NOMO-1 treated with dmso at 0.1 percent for 144 hours (cell line): ENCODE measurements around the gene NLN.
"Not testable (repeated sequence)": the region's sequence is repeated elsewhere in the genome, so short reads cannot be mapped to it uniquely, and the experiment has no call there.

Source experiments
- DNase-seq: peaks from one replicate; lab custom pipeline; 2025; ENCODE audit not compliant: unreplicated experiment; lab: John Stamatoyannopoulos, UW

Gene NLN

DNA sequence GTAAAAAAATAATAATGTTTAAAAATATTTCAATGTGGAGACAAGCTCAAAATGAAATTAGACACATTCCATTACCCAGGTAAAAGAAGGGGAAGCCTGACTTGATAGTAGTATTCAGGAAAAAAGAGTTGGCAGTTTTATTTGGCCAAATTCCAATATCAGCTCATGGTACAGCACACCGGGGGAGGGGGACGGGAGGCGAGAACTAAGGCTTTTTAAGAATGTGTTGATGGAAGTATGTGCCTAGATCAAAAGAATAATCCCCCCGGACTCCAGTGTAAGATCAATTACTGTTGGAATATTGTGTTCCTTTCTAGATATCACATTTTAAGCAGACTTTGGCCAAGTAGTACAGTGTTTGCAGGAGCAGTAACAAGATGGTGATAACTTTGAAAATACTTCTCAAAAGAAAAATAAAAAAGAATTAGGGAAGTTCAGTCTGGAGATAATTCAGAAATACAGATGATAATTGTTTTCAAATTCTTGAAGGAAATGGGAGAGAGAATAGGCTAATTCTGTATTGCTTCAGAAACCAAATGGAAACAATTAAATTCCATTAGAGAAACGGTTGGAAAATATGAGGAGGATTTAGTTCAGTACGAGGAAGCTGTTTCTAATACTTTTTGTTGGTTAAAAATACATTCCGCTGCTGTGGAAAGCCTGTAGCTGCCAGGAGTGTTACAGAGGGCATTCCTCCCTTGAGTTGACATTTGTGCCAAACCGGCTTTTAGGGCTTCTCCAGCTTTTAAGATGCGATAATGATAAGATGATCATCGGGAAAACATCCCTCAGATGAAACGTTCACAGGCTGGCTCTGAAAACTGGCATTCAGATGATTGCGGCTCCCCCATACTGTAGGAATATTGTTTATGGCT is 106.3 kb downstream of the NLN start:
- no peak for DNase-seq

DNA sequence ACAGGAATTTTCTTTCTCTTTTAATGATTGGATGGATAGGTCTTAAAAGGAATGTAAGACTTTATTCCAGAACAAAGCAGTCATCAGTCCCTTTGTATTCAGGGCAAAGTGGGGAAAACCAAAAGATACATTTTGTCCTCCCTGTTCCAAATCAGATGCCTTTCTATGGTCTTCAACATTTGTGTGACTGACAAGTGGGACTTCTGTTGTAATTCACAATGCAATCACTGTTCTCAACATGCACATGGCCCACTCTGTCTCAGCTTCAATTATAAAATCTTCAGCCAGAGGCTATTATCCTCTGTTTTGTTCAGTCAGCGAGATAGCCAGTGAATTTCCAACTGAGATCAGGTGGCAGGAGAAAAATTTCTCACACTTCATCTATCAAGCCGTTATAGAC is 108.9 kb downstream of the NLN start:
- DNase-seq = no peak

DNA sequence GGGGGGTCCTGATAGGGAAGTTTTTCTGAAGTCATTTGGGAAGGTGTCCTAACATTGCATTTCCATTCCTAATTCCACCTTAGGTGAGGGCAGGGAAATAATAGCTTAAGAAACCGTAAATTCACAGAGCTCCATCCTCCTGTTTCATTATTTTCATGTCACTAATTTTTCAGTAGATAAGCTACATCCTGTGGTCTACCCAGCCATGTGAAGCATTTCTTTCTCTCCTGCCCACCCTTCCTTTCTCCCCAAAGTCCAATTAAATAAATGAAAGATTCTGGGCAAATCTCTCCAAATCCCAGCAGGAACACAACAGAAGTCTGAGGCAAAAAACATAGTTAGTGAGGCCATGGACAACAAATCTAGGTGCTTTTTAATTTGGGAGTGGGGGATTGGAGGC is 109.3 kb downstream of the NLN start:
- no peak for DNase-seq

DNA sequence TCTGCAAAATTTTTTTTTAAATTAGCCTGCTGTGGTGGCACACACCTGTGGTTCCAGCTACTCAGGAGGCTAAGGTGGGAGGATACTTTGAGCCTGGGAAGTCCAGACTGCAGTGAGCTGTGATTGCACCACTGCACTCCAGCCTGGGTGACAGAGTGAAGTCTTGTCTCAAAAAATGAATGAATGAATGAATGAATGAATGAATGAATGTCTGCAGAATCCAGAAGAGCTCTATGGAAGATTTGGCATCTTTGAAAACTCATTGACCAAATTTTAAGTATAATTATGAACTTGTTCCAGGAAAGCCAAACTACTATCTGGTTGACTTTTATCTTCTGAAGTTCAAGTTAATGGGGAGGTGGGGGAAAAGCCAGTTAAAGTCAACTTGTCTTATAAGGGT is 110.1 kb downstream of the NLN start:
- DNase-seq = no peak

DNA sequence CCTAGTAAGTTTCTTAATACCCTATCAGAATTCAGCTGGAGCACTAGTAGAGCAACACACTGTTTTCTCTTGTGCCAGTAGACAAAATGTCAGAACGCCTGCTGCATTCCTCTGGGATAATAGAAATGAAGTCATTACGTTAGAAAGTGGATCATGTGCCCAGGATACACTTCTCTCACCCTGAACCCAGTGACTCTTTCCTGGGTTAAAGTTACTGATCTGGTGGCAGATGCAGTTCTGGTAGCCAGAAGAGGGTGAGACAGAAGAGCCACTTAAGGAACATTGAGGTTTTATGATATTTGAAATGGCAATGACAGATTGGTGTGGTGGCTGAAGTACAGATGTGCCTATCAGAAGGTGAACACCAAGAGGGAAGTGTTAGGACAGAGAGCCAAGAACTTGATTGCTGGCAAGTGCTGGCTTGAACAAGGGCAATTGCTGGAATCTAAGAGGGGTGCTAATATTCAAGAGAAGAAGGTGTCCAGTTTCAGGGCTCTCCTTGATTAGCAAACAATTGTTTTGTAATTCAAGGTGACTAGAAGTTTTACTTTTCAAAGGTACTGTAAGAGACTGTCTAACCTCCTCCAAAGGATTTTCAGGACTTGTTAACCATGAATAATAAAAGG is 110.7 kb downstream of the NLN start:
- no peak for DNase-seq

DNA sequence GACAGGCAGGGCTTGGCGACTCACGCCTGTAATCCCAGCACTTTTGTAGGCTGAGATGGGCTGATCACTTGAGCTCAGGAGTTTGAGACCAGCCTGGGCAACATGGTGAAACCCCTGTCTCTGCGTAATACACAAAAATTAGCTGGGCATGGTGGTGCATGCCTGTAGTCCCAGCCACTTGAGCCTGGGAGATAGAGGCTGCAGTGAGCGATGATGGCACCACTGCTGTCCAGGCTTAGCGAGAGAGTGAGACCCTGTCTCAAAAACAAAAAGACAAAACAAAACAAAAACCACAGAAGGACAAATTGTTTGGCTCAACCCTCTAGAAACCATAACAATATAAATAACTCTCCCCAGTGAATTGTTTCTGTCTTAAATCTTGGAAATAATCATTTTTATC is 111.8 kb downstream of the NLN start:
- DNase-seq = no peak

DNA sequence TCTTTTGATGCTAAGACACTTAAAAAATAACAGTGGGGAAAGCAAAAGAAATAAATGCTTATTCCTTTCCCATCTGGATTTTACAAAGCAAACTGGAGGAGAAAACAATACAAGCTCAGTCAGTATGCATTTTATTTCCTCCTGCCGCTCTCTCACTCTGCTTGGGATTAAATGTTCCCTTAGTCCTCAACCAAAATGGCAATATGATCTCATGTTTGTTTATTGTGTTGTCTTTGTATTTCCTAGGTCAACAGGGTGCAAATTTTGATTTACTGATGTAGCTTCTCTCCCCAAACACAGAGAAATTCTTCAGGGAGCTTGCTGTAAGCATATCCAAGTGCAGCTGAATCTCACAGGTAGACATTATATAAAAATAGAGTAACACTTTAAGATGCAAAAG is 112.3 kb downstream of the NLN start:
- DNase-seq = no peak

DNA sequence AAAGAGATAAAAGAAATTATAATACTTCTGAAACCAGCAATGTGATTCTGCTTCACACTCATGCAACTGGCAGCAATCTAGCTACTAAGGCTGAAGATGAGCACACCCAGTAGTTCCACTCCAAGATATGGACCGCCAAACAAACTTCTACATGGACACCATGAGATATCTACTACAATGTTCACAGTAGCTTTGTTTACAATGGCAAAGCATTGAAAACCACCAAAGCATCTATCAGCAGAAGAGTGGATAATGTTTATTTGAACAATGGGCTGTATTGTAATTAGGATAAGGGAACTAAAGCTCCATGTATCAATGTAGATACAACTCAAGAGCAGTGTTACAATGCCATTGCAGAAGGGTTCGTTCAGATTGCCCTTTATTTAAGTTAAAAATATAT is 113.2 kb downstream of the NLN start:
- no peak for DNase-seq

DNA sequence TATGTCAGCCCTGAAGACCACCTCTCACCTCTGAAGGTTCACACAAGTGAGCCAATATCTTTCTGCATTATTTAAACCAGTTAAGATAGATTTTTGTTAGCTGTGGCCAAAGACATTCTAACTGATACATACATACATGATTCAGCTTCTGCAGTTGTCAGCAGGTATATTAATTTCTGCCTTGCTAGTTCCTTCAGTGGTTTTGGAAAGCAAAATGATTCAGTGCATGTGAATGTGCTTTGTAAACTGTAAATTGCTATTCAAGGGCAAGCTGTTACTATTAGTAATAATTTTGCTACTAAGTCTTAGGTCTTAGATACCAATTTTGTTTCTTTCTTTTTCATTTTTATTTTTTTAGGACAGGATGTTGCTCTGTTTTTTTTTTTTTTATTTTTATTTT is 115.1 kb downstream of the NLN start:
- DNase-seq = no peak

DNA sequence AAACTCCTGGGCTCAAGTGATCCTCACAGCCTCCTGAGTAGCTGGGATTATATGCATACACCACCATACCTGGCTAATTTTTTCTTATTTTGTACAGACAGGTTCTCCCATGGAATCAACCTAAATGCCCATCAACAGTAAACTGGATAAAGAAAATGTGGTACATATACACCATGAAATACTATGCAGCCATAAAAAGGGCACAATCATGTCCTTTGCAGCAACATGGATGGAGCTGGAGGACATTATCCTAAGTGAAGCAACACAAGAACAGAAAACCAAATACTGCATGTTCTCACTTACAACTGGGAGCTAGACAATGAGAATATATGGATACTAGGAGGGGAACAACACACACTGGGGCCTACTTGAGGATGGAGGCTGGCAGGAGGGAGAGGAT is 117.2 kb downstream of the NLN start:
- not testable (repeated sequence) for DNase-seq

DNA sequence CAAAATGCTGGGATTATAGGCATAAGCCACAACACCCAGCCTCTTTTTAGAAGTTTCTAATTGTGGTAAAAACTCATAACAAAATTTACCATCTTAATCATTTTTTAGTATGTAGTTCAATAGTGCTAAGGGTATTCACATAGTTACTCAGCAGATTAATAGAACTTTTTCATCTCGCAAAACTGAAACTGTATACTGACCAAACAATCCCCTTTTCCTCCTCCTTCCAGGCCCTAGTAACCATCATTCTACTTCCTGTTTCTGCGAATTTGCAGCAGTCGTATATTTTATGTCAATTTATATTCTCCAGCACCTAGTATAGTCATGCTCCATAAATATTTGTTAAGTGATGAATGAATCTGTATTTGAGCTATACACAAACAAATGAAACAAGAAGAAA is 118.1 kb downstream of the NLN start:
- no peak for DNase-seq

DNA sequence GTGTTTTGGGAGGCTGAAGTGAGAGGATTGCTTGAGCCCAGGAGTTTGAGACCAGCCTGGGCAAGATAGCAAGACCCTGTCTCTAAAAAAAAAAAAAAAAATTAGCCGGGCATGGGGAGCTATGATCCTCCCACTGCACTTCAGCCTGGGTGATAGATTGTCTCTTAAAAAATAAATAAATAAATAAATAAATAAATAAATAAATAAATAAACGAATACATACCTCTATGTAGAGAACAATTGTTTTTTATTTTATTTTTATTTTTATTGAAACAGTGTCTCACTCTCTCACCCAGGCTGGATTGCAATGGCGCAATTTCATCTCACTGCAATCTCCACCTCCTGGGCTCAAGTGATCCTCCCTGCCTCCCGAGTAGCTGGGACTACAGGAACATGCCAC is 122.8 kb downstream of the NLN start:
- DNase-seq = not testable (repeated sequence)

DNA sequence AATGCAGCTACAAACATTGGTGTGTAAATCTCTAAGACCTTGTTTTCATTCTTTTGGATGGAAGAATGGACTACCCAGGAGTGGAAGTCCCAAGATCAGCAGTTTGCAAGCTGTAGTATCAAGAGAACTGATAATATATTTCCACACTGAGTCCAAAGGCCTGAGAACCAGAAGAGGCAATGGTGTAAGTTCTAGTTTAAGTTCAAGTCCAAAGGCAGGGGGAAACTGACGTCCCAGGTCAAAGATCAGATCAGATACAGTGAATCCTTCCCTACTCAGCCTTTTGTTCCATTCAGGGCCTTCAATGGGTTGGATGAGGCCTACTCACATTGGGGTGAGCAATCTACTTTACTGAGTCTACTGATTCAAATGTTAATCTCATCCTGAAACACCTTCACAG is 124.1 kb downstream of the NLN start:
- DNase-seq = no peak

DNA sequence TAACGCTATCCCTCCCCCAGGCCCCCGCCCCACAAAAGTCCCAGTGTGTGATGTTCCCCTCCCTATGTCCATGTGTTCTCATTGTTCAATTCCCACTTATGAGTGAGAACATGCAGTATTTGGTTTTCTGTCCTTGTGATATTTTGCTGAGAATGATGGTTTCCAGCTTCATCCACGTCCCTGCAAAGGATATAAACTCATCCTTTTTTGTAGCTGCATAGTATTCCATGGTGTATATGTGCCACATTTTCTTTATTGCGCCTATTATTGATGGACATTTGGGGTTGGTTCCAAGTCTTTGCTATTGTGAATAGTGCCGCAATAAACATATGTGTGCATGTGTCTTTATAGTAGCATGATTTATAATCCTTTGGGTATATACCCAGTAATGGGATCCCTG is 125.0 kb downstream of the NLN start:
- DNase-seq = not testable (repeated sequence)

DNA sequence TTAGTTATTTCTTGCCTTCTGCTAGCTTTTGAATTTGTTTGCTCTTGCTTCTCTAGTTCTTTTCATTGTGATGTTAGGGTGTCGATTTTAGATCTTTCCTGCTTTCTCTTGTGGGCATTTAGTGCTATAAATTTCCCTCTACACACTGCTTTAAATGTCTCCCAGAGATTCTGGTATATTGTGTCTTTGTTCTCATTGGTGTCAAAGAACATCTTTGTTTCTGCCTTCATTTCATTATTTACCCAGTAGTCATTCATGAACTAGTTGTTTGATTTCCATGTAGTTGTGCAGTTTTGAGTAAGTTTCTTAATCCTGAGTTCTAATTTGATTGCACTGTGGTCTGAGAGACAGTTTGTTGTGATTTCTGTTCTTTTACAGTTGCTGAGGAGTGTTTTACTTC is 127.9 kb downstream of the NLN start:
- not testable (repeated sequence) for DNase-seq

DNA sequence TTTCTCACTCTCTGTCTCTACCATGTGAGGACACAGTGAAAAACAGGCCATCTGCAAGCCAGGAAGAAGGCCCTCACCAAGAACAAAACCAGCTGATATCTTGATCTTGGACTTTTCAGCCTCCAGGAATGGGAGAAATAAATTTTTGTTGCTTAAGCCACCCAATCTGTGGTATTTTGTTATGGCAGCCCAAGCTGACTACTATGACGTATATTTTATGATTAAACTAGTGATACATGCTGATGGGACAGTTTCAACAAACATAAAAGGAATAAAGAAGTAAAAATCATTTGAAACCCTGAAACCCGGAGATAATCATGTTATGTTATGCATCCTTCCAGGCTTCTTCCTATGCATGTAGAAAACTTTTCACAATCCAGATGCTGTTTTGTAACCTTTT is 132.9 kb downstream of the NLN start:
- no peak for DNase-seq

DNA sequence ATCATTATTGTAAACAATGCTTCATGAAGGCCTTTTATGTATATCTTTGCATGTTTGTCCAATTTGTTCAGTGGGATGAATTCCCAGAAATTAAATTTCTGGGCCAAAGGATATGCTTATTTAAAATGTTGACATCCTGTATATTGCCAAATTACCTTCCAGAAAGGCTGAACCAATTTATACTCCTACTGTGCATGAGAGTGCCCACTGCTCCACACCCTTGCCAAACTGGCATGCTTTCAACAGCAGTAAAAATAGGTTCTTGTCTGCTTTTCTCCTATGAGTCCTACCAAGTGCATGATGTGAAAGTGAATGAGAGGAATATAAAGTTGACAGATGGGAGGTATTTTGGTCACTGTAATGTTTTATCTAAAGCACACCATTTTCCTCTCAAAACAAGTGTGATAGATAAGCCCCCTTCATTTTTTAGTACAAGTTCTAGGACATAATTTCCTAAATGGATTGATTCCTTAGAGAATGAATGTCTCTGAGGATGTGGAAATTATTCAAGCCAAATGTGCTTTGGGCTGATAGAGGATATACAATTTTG is 133.8 kb downstream of the NLN start:
- DNase-seq = no peak

DNA sequence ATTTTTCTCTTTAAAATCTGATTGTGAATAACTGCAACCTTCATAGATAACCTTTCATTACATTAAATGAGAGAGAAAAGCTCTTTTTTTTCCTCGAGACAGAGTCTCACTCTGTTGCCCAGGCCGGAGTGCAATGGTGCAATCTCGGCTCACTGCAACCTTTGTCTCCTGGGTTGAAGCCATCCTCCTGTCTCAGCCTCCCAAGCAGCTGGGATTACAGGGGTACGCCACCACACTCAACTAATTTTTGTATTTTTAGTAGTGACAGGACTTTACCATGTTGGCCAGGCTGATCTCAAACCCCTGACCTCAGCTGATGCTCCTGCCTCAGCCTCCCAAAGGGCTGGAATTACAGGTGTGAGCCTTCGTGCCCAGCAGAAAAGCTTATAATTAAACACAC is 134.5 kb downstream of the NLN start:
- no peak for DNase-seq

DNA sequence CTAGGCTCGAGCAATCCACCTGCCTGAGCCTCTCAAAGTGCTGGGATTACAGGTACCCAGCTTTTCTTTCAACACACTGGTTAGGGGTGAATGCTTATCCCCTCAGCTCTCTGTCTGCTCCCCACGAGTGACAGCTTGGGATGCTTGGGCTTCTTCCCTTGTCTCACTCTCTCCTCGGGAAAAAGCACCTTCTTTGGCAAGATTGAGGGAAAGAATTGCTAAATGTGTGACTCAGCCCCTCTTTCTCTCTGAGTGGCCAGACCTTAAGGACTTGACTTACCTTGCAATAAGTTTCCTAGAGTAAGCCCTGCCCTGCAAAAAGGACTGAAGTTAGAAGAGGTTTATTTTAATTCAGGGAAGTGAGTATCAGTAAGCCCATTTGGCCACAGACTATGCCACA is 136.3 kb downstream of the NLN start:
- no peak for DNase-seq

DNA sequence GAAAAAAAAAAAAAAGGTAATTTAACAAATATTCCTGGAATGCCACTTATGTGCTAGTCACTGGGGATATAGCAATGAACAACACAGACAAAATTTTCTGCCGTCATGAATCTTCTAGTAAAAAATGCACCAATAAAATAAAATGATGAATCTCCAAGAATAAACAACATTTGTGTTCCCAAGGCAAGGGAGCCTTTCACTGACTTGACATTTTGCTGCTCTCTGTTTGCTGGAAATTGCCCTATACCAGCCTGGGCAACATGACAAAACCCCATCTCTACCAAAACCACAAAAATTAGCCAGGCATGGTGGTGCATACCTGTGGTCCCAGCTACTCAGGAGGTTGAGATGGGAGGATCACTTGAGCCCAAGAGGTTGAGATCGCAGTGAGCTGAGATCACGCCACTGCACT is 139.8 kb downstream of the NLN start:
- no peak for DNase-seq

DNA sequence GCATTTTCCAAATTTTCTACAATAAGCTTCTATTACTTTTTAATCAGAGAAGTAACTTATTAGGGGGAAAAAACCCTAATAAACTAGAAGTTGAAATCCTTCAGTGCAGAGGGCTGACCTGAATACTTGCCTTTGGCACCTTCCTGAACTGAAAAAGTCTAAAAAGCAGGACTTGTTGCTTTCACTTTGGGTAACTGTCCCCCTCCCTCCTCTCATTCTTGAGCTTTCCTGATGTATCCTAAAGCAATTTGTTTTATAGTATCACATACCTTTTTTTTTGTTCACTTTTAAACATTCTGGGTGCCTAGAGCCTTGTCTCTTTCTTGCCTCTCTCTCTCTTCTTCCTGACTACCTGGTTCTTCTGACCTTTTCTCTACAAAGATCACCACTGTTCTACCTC is 140.4 kb downstream of the NLN start:
- no peak for DNase-seq

DNA sequence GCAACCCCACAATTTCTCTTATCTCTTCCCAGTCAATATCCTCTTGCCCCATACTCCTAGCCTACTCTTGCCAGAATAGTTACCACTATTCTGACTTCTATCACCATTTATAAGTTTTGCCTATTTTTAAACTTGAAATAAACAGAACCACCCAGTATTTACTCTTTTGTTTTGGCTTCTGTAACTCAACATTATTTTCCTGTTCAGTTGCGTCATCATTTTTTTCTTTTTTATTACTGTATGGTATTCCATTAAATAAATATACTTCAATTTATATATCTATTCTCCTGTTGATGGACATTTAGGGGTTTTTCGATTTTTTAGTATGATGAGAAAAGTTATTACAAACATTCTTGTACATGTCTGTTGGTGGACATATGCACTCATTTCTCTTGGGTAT is 141.7 kb downstream of the NLN start:
- DNase-seq = no peak
